Panc1 (cell line): Measurements from ENCODE around the gene GNPAT. TPM values are rescaled to one million over a fixed set of nuclear protein-coding genes. Genes with fewer than 3 reads are reported as not detected.
A peak's percentile ranks its signal among the peaks of the same experiment; 100 is the strongest.

Experiments
- ATAC-seq: fragments of 200-7000 bp; cut with Tn5 transposase; 2 replicates; pipeline ENCODE4 v1.9.1; 2020; ENCODE audit warnings: mild to moderate bottlenecking, moderate library complexity
- BruUV-seq: library from RNA; stranded (reverse); fragments of 400-500 nt; replicated peaks from 2 replicates; lab custom pipeline; 2021; lab: Mats Ljungman, UMichigan
- CTCF ChIA-PET: fragments of 300-600 bp; sonication (Branson Sonifier 250); formaldehyde crosslinking; loops from one replicate; lab custom pipeline; 2022; ENCODE audit warnings: antibody characterized with exemption; lab: Charles Lee
- POLR2A ChIA-PET: fragments of 300-600 bp; sonication (Branson Sonifier 250); formaldehyde crosslinking; loops from one replicate; lab custom pipeline; 2022; ENCODE audit warnings: antibody characterized with exemption; lab: Charles Lee
- DNase-seq: peaks from one replicate; pipeline ENCODE4 v3.0.0-alpha.2; 2010; ENCODE audit warnings: low read depth, low spot score
- H3K27ac ChIP-seq: 2 replicates; pipeline ENCODE4 v1.5.1; 2011; ENCODE audit warnings: mild to moderate bottlenecking, low read length, inconsistent platforms
- H3K27me3 ChIP-seq: fragments of 200-500 bp; sonication (Bioruptor generic); 2 replicates; pipeline ENCODE4 v1.6.0; 2014; ENCODE audit warnings: low read length, inconsistent platforms; ENCODE audit not compliant: control insufficient read depth, insufficient read depth
- H3K36me3 ChIP-seq: fragments of 200-500 bp; sonication (Bioruptor generic); 2 replicates; pipeline ENCODE4 v1.5.1; 2014; ENCODE audit warnings: inconsistent platforms, mild to moderate bottlenecking, low read length, moderate library complexity; ENCODE audit not compliant: control insufficient read depth, insufficient read depth
- H3K4me1 ChIP-seq: 2 replicates; pipeline ENCODE4 v1.5.1; 2011; ENCODE audit warnings: inconsistent platforms, mild to moderate bottlenecking, low read length, moderate library complexity; ENCODE audit not compliant: control insufficient read depth, insufficient read depth
- H3K4me3 ChIP-seq, 2 experiments: 2 replicates each; pipeline ENCODE4 v1.5.1; 2011 to 2012; ENCODE audit warnings: low read depth in 2 of 2, low read length in 2 of 2, mild to moderate bottlenecking in 2 of 2, inconsistent platforms in 1 of 2, moderate library complexity in 1 of 2
- H3K9me3 ChIP-seq: fragments of 200-500 bp; sonication (Bioruptor generic); 2 replicates; pipeline ENCODE4 v1.5.1; 2014; ENCODE audit warnings: low read depth, mild to moderate bottlenecking, inconsistent platforms, low read length, moderate library complexity; ENCODE audit not compliant: control insufficient read depth, insufficient read depth
- POLR2AphosphoS5 ChIP-seq: IDR thresholded peaks from 2 replicates; pipeline ENCODE4 v1.6.1; 2012; ENCODE audit warnings: mild to moderate bottlenecking, low read depth, low read length, moderate library complexity
- SIN3A ChIP-seq: IDR thresholded peaks from 2 replicates; pipeline ENCODE4 v1.6.1; 2012; ENCODE audit warnings: low read depth, mild to moderate bottlenecking, low read length, moderate library complexity, borderline replicate concordance; ENCODE audit not compliant: insufficient read depth
- TCF7L2 ChIP-seq: IDR thresholded peaks from 2 replicates; pipeline ENCODE4 v1.6.1; 2011; ENCODE audit warnings: mild to moderate bottlenecking, low read depth, low read length, inconsistent platforms
- in situ Hi-C: cut with HindIII; loops from 2 replicates; pipeline ENCODE4 v1.10.0; 2016; ENCODE audit warnings: low sequenced_read_pairs, low pct_unique_long_range_greater_than_20kb
- intact Hi-C: fragments of 100-400 bp; cut with micrococcal nuclease; formaldehyde crosslinking; loops from one replicate; pipeline ENCODE4 v1.10.0; 2022; ENCODE audit not compliant: unreplicated experiment
- total RNA-seq: library from RNA; stranded (reverse); gene quantifications from one replicate; pipeline ENCODE4 v1.2.1, GENCODE V29; 2021; ENCODE audit not compliant: unreplicated experiment
- TF ChIP-seq, protein P1 (sequence below): fragments of 450-650 bp; IDR thresholded peaks from 2 replicates; pipeline ENCODE4 v1.5.1; 2017; ENCODE audit warnings: mild to moderate bottlenecking
- TF ChIP-seq, protein P2 (sequence below), 2 experiments: IDR thresholded peaks; 2 replicates each; pipeline ENCODE4 v1.6.1; 2011 to 2012; ENCODE audit warnings: low read depth in 2 of 2, control low read depth in 1 of 2, low read length in 1 of 2, mild to moderate bottlenecking in 1 of 2, moderate library complexity in 1 of 2; ENCODE audit not compliant: insufficient read depth in 1 of 2

GNPAT gene
- total RNA-seq, 1 experiment from 2014 or later = 42.5 TPM

DNA sequence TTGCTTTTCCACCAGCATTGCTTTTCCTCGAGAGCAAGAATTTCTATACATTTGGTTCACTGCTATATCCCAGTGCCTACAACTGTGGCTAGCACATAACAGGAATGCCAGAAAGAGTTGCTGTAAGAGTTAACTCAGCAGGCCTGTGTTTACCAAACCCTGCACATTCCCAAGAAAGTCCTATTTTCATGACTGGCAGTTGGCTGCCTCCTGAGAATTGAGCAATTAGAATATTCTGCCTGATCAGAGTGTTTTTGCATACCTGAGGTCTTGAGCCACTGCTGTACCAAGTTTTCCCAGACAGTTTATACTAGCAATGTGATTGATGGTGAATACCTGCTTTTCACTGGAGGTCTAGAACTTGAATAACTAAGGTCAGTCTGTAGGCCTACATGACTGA lies 2.7 kb upstream of the GNPAT start:
- Histone ChIP-seq H3K36me3 (peaks cover 10% of the 10 kb centered on the region), H3K9me3 (no peaks in the 10 kb centered on the region), H3K27ac (no peak overlapping the region), H3K4me3 (no peak overlapping the region), H3K4me1 (peaks cover 20% of the 10 kb centered on the region), H3K27me3 (no peaks in the 10 kb centered on the region)
- POLR2A ChIA-PET = no interaction called here
- ATAC-seq (no peak), DNase-seq (no peak)
- no peak for TF ChIP-seq POLR2AphosphoS5
- no peak for TF ChIP-seq SIN3A
- TF ChIP-seq TCF7L2 = no peak
- TF ChIP-seq, protein P1, sequence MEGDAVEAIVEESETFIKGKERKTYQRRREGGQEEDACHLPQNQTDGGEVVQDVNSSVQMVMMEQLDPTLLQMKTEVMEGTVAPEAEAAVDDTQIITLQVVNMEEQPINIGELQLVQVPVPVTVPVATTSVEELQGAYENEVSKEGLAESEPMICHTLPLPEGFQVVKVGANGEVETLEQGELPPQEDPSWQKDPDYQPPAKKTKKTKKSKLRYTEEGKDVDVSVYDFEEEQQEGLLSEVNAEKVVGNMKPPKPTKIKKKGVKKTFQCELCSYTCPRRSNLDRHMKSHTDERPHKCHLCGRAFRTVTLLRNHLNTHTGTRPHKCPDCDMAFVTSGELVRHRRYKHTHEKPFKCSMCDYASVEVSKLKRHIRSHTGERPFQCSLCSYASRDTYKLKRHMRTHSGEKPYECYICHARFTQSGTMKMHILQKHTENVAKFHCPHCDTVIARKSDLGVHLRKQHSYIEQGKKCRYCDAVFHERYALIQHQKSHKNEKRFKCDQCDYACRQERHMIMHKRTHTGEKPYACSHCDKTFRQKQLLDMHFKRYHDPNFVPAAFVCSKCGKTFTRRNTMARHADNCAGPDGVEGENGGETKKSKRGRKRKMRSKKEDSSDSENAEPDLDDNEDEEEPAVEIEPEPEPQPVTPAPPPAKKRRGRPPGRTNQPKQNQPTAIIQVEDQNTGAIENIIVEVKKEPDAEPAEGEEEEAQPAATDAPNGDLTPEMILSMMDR = no peak
- TF ChIP-seq, protein P2, sequence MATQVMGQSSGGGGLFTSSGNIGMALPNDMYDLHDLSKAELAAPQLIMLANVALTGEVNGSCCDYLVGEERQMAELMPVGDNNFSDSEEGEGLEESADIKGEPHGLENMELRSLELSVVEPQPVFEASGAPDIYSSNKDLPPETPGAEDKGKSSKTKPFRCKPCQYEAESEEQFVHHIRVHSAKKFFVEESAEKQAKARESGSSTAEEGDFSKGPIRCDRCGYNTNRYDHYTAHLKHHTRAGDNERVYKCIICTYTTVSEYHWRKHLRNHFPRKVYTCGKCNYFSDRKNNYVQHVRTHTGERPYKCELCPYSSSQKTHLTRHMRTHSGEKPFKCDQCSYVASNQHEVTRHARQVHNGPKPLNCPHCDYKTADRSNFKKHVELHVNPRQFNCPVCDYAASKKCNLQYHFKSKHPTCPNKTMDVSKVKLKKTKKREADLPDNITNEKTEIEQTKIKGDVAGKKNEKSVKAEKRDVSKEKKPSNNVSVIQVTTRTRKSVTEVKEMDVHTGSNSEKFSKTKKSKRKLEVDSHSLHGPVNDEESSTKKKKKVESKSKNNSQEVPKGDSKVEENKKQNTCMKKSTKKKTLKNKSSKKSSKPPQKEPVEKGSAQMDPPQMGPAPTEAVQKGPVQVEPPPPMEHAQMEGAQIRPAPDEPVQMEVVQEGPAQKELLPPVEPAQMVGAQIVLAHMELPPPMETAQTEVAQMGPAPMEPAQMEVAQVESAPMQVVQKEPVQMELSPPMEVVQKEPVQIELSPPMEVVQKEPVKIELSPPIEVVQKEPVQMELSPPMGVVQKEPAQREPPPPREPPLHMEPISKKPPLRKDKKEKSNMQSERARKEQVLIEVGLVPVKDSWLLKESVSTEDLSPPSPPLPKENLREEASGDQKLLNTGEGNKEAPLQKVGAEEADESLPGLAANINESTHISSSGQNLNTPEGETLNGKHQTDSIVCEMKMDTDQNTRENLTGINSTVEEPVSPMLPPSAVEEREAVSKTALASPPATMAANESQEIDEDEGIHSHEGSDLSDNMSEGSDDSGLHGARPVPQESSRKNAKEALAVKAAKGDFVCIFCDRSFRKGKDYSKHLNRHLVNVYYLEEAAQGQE (IDR thresholded peaks at IDR 0.05; ENCODE audit: insufficient read depth in 1 of 2, low read depth in 2 of 2, low read length in 1 of 2) = no peak
- BruUV-seq = no TSS peak
- intact Hi-C loops = no loop called here
- CTCF ChIA-PET = no interaction called here
- in situ Hi-C loops = no loop called here

DNA sequence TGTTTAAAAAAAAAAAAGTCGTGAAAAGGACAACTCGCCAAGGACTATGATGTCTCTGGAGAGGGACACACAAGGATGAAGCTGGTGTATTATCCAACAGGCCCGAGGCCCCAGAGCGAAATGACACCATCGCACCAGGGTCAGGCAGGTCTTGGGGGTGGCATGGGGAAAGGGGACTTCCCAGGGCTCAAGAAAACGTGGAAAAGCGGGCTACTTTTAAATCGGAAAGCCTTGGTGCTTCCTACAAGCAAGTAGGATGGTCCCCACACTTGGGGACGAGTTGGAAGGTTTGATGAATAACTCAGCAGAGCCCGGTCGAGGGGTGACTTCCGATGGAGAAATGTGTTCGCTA lies 505 bp upstream of the GNPAT start:
- in situ Hi-C loops (no loop called here), intact Hi-C loops (loop anchor here (10.0 kb wide), 1 partner anchor 94 kb away; the partner anchor contains the start of genes EXOC8 and SPRTN)
- ATAC-seq (no peak; the same call in 1 of the 2 replicates), DNase-seq (no peak)
- TSS peak; percentile 79 for BruUV-seq
- Histone ChIP-seq H3K4me3 (peak overlapping the region; percentile 69 to 99), H3K4me1 (peaks cover 20% of the 10 kb centered on the region), H3K27me3 (no peaks in the 10 kb centered on the region), H3K9me3 (no peaks in the 10 kb centered on the region), H3K27ac (peak overlapping the region; percentile 98), H3K36me3 (peaks cover 10% of the 10 kb centered on the region)
- CTCF ChIA-PET = interaction anchor here (0.7 kb wide), 1 partner anchor 447 kb away, joined by 5 read pairs; no protein-coding TSS in a partner anchor
- TF ChIP-seq TCF7L2 = no peak
- TF ChIP-seq, protein P2 (IDR thresholded peaks at IDR 0.05; ENCODE audit: insufficient read depth in 1 of 2, low read depth in 2 of 2, low read length in 1 of 2) = no peak
- POLR2A ChIA-PET = no interaction called here
